AG04450 (cell line): ENCODE measurements around the gene RTN4RL1. TPM values are rescaled to one million over a fixed set of nuclear protein-coding genes. Genes with fewer than 3 reads are reported as not detected.

ENCODE experiments used
- CTCF ChIA-PET: fragments of 300-600, 350-600 bp; formaldehyde crosslinking; extraction: SDS; loops from one replicate; lab custom pipeline; 2022; ENCODE audit warnings: antibody characterized with exemption, inconsistent platforms; lab: Charles Lee
- POLR2A ChIA-PET: fragments of 350-600 bp; formaldehyde crosslinking; extraction: SDS; loops from one replicate; lab custom pipeline; 2021; ENCODE audit warnings: antibody characterized with exemption, inconsistent platforms; lab: Yijun Ruan, JAX
- DNase-seq: peaks from one replicate; pipeline ENCODE4 v3.0.0-alpha.2; 2011; ENCODE audit warnings: low read depth, low spot score
- H3K27ac ChIP-seq: one replicate; pipeline ENCODE4 v1.5.1; 2012; ENCODE audit warnings: low read depth, low read length, control low read depth
- H3K27me3 ChIP-seq: one replicate; pipeline ENCODE4 v1.6.0; 2012; ENCODE audit warnings: low read length; ENCODE audit not compliant: control insufficient read depth, insufficient read depth
- H3K4me3 ChIP-seq: 2 replicates; pipeline ENCODE4 v1.5.1; 2011; ENCODE audit warnings: mild to moderate bottlenecking, low read depth, low read length, control low read depth
- H3K9me3 ChIP-seq: 2 replicates; pipeline ENCODE4 v1.5.1; 2012; ENCODE audit warnings: low read length; ENCODE audit not compliant: control insufficient read depth, insufficient read depth
- CTCF ChIP-seq: IDR thresholded peaks from 2 replicates; pipeline ENCODE4 v1.5.1; 2011; ENCODE audit warnings: low read depth, low read length, control low read depth, inconsistent platforms
- polyA plus RNA-seq: library from polyadenylated mRNA; depleted of rRNA; stranded (reverse); fragments of >200 nt; gene quantifications from 2 replicates; pipeline ENCODE4 v1.2.3, GENCODE V29; 2011

The RTN4RL1 gene
- polyA plus RNA-seq, 1 experiment = 0.04 TPM

- Histone ChIP-seq H3K27ac (no peak overlapping the region), H3K4me3 (no peak overlapping the region), H3K27me3 (peaks cover 4% of the 10 kb centered on the region), H3K9me3 (no peaks in the 10 kb centered on the region; the same call in 1 of the 2 replicates)
- CTCF ChIA-PET = interaction anchor here (0.7 kb wide), 2 partner anchors 16 to 176 kb away, joined by 3 to 4 read pairs; no protein-coding TSS in a partner anchor
- POLR2A ChIA-PET = no interaction called here
- TF ChIP-seq CTCF = no peak
- no peak for DNase-seq
These were observed 20.6 kb downstream of the RTN4RL1 start for GRCh38 chr17:2004435-2004952.

GRCh38 chr17:2003525-2003924 lies 21.6 kb downstream of the RTN4RL1 start:
- ChIA-PET POLR2A (interaction anchor here (1.0 kb wide), 1 partner anchor 8 kb away, joined by 3 read pairs; no protein-coding TSS in a partner anchor), CTCF (interaction anchor here (0.7 kb wide), 1 partner anchor 175 kb away, joined by 3 read pairs; no protein-coding TSS in a partner anchor)
- Histone ChIP-seq H3K27ac (no peak overlapping the region), H3K9me3 (no peaks in the 10 kb centered on the region; the same call in 1 of the 2 replicates), H3K27me3 (peaks cover 4% of the 10 kb centered on the region), H3K4me3 (no peak overlapping the region)
- no peak for TF ChIP-seq CTCF
- no peak for DNase-seq

GRCh38 chr17:2002767-2003329 lies 22.3 kb downstream of the RTN4RL1 start:
- no peak for DNase-seq
- H3K9me3 ChIP-seq = no peaks in the 10 kb centered on the region; the same call in 1 of the 2 replicates
- H3K27ac ChIP-seq = no peak overlapping the region
- H3K27me3 ChIP-seq = peaks cover 4% of the 10 kb centered on the region
- no peak for TF ChIP-seq CTCF
- ChIA-PET CTCF (no interaction called here), POLR2A (interaction anchor here (1.0 kb wide), 1 partner anchor 8 kb away, joined by 3 read pairs; no protein-coding TSS in a partner anchor)
- H3K4me3 ChIP-seq = no peak overlapping the region

- Histone ChIP-seq H3K4me3 (no peak overlapping the region), H3K9me3 (no peaks in the 10 kb centered on the region; the same call in 1 of the 2 replicates), H3K27ac (no peak overlapping the region), H3K27me3 (peaks cover 8% of the 10 kb centered on the region)
- ChIA-PET CTCF (interaction anchor here (0.6 kb wide), 1 partner anchor 91 kb away, joined by 3 read pairs; no protein-coding TSS in a partner anchor), POLR2A (interaction anchor here (0.5 to 0.6 kb wide), 3 partner anchors 19 to 228 kb away, joined by 3 to 5 read pairs (median 4); no protein-coding TSS in a partner anchor)
- DNase-seq = no peak
- no peak for TF ChIP-seq CTCF
These were observed 25.4 kb downstream of the RTN4RL1 start for GRCh38 chr17:1999557-2000251.
